GM23248 (cell line): Measurements from ENCODE around the gene VGLL3.

ENCODE experiments used
- EZH2 ChIP-seq: fragments of 200-600 bp; sonication (generic); IDR thresholded peaks from 2 replicates; pipeline ENCODE4 v1.6.1; 2018; ENCODE audit warnings: antibody characterized with exemption, mild to moderate bottlenecking; ENCODE audit not compliant: insufficient read depth, poor library complexity, severe bottlenecking
- EZH2phosphoT487 ChIP-seq: fragments of 200-600 bp; sonication (generic); IDR thresholded peaks from 2 replicates; pipeline ENCODE4 v1.6.1; 2018; ENCODE audit warnings: antibody characterized with exemption, moderate library complexity, mild to moderate bottlenecking, low read depth; ENCODE audit not compliant: insufficient read depth

GRCh38 chr3:86937306-86937791 lies 53.6 kb downstream of the VGLL3 start:
- TF ChIP-seq EZH2phosphoT487 (no peak), EZH2 (no peak)
